ENCODE results near the gene IQSEC2. TPM values are rescaled to one million over a fixed set of nuclear protein-coding genes. Genes with fewer than 3 reads are reported as not detected.

The IQSEC2 gene
- total RNA-seq, 1 experiment from 2014 or later = 9.3 TPM

DNA sequence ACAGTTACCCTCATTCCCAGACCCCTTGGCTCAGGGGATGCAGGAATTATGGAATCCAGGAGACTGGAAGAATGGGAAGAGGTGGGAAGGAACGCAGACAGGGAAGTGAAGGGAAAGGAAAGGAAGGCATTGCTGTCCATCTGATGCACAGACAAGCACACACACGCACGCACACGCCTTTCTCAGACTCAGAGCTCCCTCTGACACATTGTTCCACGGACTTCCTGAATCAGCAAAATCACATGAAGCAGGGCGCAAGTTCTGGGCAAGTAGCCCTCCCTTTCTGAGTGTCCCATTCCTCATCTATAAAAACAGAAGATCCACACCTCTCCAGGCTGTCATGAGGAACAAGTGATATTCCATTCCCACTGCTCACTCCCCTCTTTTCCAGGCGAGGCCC lies 13.2 kb downstream of the IQSEC2 start:
- no peak for DNase-seq (ENCODE audit: low spot score)

GRCh38 chrX:53266914-53267313 lies 14.5 kb downstream of the IQSEC2 start:
- DNase-seq (ENCODE audit: low spot score) = no peak

GRCh38 chrX:53265771-53266574 lies 15.4 kb downstream of the IQSEC2 start:
- no peak for DNase-seq (ENCODE audit: low spot score)

DNA sequence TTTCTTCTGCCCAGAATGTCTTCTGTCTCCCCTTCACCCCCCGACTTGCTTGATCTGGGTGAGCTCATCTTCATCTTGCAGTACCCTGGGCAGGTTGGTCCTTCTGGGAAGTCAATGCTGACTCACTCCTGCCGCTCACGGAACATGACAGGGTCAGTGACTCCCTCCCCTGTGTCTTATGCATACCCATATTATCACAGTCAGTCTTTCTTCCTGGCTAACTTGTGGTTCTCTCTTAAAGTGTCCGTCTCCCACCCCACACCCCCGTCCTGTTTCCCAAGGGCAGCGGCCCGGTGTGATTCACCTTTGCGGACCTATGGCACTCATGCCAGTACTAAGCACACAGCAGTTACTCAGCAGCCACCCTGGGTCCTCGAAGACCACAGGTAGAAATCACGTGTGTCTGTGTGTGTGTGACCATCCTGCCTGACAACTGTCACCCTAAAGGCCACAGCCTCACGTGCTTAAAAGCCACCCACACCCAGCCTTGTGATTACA lies 17.7 kb downstream of the IQSEC2 start:
- DNase-seq (ENCODE audit: low spot score) = peak; percentile 63

DNA sequence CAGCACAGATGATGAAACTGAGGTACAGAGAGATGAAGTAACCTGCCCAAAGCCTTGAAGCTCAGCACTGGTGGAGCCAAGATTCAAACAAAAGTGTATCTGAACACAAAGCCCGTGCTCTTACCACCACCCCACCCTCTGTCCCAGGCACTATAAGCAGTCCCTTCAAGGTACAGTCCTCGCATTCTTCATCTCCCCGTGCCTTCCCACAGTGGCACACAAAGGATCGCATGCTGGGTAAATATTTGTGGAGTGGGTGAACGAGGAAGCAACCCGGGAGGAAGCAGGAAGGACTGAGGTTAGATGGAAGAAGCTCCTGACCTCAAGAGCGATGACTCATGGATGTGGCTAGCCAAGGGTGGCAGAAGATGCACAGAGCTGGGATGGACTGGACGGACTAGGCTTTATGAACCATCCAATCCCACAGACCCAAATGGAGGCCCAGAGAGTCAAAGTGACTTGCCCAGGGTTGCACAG lies 18.4 kb downstream of the IQSEC2 start:
- peak; percentile 81 for DNase-seq (ENCODE audit: low spot score)

- DNase-seq (ENCODE audit: low spot score) = no peak
Observed at GRCh38 chrX:53262189-53262917, 19.0 kb downstream of the IQSEC2 start.

DNA sequence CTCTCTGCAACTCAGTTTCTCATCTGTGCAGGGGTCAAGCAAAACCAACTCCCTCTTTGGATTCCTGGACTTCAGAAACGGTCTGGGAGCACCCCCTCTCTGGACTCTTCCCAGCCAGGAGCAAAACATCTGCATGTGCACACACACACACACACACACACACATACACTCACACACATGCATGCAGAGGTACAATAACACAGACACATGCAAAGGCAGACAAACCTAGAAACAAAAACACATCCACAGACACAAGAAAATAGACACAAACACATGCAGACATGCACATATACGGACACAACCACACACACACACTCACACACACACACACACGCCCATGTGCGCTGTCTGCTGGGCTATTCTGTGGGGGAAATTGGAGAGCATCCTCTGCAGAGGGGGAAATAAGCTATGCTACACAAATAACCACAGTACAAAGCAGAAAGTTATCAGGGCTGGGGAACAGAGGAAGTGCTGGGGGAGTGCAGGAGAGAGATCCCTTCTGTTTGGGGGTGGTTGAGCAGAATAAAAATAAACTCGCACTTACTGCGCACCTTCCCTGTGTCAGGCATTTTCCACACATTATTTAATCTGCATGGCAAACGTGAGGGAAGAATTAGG lies 19.9 kb downstream of the IQSEC2 start:
- no peak for DNase-seq (ENCODE audit: low spot score)

DNA sequence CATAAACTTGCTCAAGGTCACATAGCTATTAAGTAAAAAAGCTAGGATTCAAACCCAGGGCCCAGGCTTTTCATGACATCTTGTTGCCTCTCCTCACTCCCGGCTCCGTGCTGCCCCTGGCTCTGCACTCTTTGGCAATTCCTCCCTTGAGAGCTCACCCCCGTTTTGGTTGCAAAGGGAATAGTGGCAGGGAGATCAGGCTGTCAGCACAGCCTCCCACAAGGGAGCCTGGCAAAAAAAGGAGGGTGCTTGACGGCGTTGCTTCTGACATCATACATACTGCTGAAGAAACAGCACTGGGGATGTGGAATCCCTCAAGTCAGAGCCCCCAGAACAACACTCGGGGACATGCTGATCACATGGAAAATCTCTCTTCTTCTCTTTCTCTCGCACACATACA lies 20.5 kb downstream of the IQSEC2 start:
- no peak for DNase-seq (ENCODE audit: low spot score)

GRCh38 chrX:53257670-53258423 lies 23.5 kb downstream of the IQSEC2 start:
- no peak for DNase-seq (ENCODE audit: low spot score)

GRCh38 chrX:53257166-53257565 lies 24.2 kb downstream of the IQSEC2 start:
- DNase-seq (ENCODE audit: low spot score) = no peak

DNA sequence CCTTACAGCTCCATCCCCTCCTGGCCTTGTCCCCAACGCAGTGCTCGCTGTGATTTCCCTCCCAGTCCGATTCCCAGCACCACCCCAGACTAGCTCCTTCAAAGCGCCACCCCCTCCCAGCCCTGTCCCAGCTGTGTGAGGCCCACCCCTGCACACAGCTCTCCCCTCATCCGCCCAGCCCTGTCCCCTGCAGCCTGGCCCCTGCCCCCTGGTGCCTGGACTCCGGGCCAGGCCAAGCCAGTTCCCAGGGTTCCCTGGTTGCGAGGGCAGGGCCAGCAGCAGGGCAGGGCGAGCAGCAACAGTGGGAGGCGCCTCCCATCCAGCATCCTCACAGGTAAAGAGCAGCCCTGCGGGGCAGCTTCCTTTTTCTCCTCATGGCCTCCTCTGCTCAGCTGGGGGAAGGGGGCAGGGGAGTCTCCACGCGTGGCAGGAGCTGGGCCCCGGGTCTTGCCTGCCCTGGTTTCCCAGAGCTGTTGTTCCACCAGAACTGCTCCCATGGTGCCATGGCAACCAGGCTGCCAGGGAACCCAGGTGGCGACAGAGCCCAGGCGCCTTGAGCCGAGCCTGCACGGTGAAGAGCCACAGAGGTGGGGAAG lies 24.8 kb downstream of the IQSEC2 start:
- DNase-seq (ENCODE audit: low spot score) = no peak

DNA sequence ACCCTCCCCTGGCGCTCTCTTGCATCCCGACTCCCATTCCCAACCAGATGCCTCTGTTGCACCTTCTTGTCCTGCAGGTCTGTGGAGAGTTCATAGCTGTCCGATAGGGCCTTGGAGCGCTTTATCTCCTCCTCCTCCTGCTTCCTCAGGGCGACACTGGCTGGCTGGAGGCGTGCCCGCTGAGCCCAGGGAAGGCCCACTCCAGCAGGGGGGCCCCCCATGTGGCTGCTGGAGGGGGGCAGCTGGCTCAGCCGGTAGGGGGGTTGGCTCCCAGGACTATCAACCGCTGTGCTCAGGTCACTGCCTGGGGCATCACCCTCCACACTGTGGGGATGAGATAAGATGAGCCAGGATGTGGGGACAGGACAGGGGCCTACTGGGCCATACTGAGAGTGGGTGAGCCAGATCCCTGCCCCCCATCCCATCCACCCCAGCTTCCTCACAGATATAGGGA lies 25.6 kb downstream of the IQSEC2 start:
- DNase-seq (ENCODE audit: low spot score) = no peak

GRCh38 chrX:53254570-53255461 lies 26.6 kb downstream of the IQSEC2 start:
- no peak for DNase-seq (ENCODE audit: low spot score)

DNA sequence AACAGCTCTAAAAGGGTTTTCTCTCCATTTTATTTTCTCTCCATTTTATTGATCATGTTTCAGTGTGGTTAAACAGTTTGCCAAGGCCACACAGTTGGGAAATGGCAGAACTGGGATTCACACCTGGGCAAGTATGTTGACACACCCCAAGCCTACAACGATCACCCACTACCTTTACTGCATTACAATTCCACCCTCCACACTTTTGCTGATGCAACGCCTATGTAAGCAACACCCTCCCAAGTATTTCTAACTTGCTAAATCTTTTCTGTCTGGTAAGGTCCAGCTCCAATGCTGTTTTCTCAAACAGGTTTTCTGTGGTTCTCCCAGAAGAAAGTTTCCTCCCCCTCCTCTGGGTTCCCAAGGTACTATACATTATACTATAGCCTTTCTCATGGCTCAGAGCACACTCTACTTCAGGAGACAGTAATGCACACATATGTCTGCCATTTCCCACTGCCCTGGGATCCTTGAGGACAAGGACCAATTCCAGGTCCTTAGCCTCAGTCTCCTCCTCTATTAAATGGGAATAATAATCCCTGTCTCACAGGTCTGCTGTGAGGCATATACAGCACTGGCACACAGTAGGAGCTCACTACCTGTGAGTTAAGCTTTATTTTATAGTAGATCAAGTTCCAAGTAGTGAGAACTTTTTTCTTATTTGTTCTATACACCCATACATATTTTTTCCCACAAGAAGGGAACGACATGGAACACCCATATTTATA lies 27.9 kb downstream of the IQSEC2 start:
- DNase-seq (ENCODE audit: low spot score) = no peak

DNA sequence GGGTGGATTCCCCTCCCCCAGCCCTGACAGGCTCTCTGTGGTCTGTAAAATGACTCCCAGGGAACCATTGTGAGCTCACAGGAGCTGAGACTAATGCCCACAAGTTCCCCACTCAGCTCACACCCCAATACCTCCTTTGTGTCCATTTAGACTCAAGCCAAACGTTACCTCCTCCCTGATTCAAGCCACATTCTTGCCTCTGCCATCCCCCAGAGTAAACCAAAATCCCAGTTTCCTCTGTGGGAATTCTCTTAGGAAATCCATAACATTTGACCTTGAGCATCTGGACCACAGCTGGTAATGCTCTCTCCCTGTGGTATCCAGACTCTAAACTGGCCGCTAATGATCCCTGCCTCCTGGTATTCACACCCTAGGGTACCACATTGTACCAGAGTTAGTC lies 30.1 kb downstream of the IQSEC2 start:
- no peak for DNase-seq (ENCODE audit: low spot score)

- no peak for DNase-seq (ENCODE audit: low spot score)
Observed at GRCh38 chrX:53250556-53250955, 30.8 kb downstream of the IQSEC2 start.

GRCh38 chrX:53249408-53250042 lies 31.9 kb downstream of the IQSEC2 start:
- DNase-seq (ENCODE audit: low spot score) = no peak

DNA sequence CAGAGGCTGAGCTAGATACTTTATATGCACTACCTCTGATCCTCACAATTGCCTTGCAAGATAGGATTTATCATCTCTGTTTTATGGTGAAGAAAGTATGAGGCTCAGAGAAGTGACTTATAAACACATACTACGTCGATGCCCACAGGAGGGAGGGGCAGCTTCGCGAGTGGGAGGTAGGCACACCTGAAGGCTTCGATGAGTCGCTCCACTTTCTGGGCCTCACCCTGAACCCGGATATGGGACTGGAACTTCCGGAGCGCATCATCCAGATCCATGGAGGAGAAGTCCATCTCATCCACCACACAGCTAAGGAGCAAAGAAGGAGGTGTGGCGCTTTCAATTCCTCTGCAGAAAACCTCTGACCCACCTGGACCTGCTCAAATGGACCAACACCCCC lies 33.5 kb downstream of the IQSEC2 start:
- no peak for DNase-seq (ENCODE audit: low spot score)

DNA sequence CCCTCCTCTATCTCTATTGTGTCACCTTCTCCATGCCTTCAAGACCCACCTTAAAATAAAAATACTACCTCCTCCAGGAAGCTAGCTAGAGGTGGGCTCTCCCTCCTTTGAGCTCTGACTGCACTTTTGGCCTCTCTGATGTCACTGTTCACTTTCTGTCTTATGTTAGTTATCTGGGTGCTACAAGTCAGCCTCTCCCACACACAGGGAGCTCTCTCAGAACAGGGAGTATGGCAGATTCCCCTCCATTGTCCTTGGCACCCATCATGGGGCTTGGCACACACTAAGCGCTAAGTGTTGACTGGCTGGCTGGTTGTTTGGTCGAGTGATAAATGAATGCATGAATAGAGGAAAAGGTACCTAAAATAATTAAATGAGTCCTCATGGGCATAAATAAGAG lies 35.2 kb downstream of the IQSEC2 start:
- no peak for DNase-seq (ENCODE audit: low spot score)

Data from H4 (cell line).